ENCODE measurements around the gene NT5C3B.
"Not testable (repeated sequence)": the region's sequence is repeated elsewhere in the genome, so short reads cannot be mapped to it uniquely, and the experiment has no call there.

The NT5C3B gene

DNA sequence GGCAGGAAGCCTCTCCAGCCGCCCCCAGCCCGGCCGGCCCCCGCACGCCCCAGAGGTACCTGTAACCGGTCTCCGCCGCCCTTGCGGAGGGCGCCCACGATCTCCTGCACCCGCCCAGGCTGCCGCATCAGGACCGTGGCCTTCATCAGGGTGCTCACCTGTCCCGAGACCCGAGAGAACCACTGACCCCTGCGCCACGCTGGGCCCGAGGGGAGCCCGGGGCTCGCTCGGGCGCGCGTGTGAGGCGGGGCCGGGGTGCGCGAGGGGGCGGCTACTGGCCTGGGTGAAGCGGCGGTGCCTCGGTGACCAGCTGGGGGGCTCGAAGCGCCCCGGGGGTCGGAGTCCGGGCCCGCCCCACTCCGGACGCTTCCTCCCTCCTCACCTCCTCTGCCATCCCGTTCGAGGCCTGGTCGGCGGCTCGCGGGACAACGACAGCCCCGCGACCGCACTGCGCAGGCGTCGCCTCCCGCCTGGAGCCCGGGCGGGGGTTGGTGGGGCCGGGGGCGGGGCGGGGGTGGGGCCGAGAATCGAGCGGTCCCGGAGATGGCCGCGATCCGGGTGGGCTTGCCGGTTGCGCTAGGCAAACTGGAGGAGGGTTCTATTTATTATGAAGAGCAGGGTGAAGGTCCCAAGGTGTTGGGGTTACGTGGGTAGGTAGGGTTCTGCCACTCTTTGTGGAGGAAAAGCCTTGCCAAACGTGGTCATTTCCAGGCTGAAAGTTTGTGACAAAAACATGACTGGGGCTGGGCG, at the start of gene NT5C3B:
TSS of gene NT5C3B (minus strand) at position 433 of the 750 bp plus-strand sequence. CDS start at position 394, 39 bp downstream.
- DNase-seq (ENCODE audit: low read depth in 2 of 2): peak; percentile 20 to 33

DNA sequence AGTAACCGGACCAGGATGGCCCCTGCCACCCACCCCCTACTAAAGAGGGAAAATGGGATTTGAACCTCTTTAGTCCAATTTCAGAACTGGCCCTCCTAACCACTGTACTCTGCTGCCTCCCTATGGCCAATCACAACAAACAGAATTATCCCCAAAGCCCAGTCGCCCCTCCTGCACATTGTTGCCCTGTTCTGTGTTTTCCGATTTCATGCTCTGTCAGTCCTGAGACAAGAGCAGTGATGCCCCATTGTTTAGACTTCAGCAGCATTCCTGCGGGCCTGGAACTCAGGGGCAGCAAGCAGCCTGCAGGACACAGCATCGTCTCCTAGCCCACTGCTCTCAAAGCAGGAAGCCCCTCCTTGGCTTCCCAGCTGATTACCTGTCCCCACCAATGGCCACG, 49.7 kb upstream of the NT5C3B start:
- no peak for DNase-seq (ENCODE audit: low read depth in 2 of 2)

DNA sequence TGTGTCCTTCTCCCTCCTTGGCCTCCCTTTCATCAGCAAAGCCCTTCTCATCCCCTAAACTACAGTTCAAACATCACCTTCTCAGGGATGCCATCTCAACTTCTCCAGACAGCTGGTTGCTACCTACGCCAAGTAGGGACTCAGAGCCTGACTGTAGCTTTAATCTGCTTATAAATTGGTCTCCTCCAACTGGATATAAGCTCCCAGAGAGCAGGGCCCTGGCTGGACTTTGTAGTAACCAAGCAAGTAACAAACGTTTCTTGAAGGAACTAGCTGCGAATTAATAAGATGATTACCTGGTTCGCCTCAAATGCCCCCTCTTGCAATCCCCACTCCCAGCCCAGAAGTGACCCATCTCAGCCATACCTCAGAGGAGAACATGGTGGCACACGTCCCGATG, 46.7 kb upstream of the NT5C3B start:
- no peak for DNase-seq (ENCODE audit: low read depth in 2 of 2)

DNA sequence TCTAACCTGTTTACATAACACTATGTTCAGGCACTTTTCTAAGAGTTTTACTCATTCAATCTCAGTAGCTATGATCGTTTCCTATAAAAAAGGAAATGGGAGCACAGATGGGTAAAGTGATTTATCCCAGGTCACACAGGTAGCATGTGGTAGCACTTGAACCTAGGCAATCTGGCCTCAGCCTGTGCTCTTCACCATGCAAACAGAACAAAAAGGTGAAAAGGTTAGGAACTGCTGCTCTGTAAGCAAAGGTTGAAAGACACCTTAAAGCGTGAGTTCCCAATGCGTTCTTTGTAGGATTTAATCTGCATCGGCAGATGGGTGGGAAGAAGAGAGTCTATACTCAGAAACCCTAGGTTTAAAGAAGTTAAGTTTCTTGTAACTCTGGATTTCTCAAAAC, 44.1 kb upstream of the NT5C3B start:
- no peak for DNase-seq (ENCODE audit: low read depth in 2 of 2)

DNA sequence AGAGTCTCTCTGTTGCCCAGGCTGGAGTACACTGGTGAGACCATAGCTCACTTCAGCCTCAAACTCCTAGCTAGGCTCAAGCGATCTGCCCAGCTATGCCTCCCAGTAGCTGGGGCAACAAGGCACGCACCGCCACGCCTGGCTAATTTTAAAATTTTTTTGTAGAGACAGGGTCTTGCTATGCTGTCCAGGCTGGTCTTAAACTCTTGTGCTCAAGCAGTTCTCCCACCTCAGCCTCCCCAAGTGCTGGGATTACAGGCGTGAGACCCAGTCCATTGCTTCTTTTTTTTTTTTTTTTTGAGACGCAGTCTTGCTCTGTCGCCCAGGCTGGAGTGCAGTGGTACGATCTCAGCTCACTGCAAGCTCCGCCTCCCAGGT, 38.2 kb upstream of the NT5C3B start:
- DNase-seq (ENCODE audit: low read depth in 2 of 2): not testable (repeated sequence)

DNA sequence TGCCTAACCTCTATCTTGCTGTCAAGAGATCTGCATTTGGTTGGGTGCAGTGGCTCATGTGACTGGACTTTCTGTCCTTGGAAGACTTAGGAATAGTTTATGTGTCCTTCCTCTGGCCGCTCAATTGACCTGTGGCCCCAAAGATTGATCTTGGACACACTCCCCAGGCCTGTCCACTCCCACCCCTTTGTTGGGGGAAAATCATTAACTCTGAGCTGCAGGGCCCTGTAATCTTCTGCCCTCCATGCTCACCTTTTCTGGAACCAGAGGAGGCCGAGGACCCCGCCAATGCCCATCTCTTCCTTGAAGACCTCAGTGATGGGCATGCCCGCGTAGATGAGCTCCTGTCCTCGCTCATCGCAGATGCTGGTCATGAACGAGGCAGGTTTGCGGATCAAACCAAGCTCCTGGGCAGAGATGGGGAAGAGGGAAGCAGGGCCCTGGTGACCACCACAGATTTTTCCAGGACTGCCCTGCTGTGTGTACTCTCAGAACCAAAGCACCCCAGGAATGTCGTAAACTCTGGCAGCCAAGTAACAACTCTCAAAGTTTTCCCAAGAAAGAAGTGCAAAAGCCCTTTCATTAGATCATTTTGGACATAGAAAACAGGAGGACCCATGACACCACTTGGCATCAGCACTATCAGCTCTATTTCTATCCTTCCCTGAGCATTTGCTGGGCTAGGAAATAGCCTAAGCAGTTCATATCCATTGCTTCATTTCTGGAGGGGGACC, 37.7 kb upstream of the NT5C3B start:
- DNase-seq (ENCODE audit: low read depth in 2 of 2): no peak

DNA sequence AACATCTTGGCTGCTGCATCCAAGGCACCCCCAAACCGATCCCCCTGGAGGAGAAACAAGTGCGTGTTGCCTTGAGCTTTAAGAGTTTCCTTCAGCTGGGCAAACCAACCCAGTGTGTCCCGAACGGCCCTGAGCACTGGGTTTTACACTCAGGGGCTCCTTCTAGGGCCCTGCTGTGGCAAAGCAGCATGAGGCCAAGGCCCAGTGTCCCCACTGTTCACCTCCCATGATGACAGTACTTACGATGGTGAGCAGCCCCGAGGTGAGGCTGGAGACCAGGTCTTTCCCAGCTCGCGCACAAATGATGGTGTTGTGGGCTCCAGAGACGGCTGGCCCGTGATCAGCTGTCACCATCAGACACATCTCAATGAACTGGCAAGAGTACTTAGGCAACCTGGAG, 35.8 kb upstream of the NT5C3B start:
- DNase-seq (ENCODE audit: low read depth in 2 of 2): no peak

DNA sequence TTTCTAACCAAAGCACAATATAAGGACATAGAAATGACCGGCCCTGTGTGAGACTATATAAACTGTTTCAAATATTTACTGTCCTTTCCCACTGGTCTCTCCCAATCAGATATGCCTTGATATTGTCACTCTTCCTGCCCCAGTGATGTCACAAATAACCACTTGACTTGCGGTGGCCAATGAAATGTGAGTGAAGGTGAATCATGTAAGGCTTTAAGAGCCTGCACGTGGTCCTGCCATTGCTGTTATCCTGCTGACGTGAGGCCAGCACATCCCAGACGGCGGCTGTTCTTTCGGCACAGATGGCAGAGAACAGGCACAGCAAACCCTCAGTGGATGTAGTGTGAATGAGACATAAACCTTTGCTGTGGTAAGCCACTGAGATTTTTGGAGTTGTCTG, 34.6 kb upstream of the NT5C3B start:
- DNase-seq (ENCODE audit: low read depth in 2 of 2): no peak

DNA sequence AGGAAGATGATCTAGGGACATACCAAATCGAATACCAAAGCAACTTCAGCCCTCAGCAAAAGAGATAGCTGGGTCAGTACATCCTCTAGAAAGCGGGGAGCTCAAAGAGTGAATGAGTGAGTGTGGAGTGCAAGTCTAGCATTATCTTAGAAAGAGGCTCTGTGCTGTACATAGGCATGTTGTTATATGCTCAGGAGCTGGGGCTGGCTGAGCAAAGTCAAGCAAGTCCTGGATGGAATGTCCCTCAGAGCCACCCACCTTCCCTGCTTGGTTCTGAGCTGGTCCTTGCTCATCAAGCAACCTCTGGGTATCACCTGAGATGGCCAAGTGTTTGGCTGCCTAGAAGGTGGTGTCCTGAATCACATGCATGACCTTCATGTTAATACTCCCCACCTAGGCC, 34.1 kb upstream of the NT5C3B start:
- DNase-seq (ENCODE audit: low read depth in 2 of 2): no peak

DNA sequence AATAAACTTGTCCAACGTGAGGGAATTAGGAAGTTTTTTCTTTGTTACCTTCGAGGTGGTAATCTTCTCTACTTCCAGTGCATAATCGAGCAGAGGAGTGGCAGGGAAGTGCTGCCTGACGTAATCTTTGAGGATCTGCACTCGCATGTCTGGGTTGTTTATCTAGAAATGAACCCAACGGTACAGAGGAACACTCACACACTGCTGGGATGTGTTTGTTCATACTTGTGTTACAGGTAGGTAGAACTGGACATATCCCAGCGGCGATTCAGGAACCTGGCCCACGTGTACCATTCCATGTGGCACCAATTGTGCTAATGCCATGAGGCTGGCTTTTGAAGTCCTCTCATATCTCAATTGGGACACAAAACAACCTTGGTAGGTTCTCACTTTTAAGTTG, 33.4 kb upstream of the NT5C3B start:
- no peak for DNase-seq (ENCODE audit: low read depth in 2 of 2)

DNA sequence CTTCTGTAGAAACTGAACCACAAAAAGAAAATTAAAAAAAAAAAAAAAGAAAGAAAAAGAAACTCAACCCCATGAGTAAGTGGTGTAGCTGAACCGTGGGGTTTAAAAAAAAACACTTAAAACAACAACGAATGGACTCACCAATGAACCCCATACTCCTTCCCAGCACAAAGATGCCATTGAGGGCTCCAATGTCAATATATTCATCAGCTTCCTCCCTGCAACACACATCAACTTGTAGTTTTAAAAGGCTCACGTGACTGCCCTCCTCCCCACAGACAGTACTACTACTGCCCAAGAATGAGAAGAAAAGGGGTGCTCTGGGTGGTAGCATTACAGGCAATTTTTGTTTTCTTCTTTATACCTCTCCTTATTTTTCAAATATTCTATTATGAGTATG, 32.5 kb upstream of the NT5C3B start:
- no peak for DNase-seq (ENCODE audit: low read depth in 2 of 2)

DNA sequence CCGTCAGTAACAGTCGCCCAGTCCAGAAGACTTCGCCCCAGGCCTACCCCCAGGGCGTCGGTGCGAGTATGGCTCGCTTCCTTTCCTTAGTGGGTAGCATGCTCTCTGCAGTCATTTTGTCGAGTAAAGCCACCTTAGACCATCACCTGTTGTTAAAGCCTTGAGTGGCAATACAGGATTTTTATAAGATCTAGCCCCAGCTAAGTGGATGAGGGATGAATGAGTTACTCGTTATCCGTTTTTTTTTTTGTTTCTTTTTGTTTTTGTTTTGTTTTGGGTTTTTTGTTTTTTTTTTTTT, 29.5 kb upstream of the NT5C3B start:
- DNase-seq (ENCODE audit: low read depth in 2 of 2): no peak

DNA sequence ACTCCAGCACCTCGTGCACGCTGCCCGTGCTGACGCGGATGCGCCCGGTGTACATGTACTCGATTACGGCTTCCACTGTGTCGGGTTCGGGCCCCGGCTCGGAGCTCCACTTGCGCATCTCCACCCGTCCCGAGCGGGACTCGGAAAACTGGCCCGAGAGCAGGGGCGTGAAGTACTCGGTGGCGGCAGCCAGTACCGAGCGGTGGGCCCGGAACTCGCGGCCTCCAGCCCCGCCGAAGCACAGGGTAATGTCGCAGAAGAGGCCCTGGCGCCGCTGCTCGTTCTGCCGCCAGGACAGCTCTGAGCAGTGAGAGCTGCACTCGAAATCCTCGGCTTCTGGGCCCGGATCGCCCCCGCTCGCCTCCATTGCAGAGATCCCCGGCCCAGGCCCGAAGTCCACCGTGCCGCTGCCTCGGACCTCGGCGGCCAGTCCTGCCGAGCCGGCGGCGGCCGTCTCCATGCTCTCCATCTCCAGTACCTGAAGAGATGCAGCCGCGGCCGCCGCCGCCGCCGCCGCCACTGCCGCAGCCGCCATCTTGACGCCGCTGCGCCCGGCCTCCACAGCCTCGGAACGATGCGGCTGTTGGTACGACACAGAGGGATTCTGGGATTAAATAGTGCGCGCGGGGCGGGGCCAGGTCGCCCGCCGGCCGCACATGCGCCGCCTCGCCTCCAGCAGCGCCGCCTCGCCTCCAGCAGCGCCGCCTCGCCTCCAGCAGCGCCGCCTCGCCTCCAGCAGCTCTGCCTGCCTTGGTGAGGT, 29.0 kb upstream of the NT5C3B start, which contains the start of gene KLHL11:
TSS of gene KLHL11 (minus strand) at position 588 of the 760 bp plus-strand sequence. CDS start at position 535, 53 bp downstream.
- DNase-seq (ENCODE audit: low read depth in 2 of 2): peak; percentile 70 to 74

DNA sequence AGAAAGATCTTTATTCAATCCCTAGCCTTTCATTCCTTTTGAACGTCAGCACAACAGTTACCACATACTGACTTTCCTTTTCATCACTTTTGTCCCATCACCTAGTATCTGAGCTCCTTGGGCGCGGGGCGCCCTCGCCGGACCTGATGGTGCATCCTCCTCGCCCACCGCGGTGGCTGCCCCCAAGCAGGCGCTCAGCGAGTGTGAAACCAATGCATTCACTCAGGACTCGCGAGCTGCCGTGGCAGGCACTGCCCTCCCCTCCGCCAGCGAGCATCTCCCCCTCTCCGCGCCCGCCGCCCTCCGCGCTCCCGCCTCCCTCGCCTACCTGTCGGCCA, 28.4 kb upstream of the NT5C3B start:
- peak in 1 of 2 donors; percentile 30 for DNase-seq (ENCODE audit: low read depth in 2 of 2)

DNA sequence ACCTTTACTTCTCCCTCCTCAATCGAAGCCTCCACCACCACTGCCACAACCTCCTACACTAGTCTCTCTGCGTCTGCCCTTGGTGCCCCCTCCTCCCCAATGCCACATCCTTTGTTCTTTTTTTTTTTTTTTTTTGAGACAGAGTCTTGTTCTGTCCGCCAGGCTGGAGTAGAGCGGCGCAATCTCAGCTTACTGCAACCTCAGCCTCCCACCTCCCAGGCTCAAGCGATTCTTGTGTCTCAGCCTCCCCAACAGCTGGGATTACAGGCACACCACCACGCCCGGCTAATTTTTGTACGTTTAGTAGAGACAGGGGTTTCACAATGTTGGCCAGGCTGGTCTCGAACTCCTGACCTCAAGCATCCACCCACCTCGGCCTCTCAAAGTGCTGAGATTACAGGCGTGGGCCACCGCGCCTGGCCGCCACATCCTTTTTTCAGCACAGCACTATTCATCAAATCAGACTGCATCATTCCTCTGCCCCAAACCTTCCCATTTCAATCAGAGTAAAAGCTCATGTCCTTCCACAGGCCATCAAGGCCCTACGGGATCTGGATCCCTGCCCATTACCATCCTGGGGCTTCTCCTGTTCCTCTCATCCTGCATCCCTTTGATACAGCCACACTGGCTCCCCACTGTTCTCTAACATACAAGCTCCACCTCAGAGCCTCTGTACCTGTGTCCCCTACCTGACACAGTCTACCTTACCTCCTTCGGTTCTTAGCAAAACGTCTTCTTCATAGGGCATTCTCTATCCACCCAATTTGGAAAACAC, 27.2 kb upstream of the NT5C3B start:
- no peak for DNase-seq (ENCODE audit: low read depth in 2 of 2)

DNA sequence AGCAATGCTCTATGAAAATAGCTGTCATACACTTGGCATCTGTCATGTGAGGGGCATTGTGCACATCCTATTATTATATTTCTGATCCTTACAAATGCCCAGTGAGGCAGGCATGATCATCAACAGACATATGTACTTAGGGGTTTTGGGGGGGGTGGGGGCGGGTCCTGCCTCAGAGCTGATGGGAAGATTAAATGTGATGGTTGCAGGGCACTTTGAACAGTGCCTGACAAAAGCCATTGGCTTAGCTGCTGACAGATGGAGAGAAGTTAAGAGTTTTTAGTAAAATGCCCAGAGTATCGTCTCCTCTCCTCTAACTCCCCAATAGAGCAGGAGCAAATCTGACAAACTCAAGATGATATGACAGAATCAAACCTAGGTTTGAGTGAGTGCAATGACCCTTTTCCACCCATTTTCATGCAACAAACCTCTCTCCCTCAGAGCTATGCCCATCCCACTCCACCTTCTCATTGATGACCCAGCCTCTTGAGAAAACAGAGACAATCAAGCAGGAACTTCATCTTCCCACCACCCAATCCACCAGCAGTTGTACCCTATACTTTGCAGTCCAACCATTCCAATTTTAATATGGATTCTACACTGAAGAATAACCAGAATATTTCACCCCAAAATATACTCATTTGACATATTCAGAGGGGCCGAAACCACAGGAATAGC, 24.4 kb upstream of the NT5C3B start:
- no peak for DNase-seq (ENCODE audit: low read depth in 2 of 2)

DNA sequence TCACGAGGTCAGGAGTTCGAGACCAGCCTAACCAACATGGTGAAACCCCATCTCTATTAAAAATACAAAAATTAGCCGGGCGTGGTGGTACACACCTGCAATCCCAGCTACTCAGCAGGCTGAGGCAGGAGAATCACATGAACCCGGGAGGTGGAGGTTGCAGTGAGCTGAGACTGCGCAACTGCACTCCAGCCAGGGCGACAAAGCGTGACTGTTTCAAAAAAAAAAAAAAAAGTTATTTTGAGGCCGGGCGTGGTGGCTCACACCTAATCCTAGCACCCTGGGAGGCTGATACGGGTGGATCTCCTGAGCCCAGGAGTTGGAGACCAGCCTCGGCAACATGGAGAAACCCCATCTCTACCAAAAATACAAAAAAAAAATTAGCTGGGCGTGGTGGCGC, 15.3 kb upstream of the NT5C3B start:
- not testable (repeated sequence) for DNase-seq (ENCODE audit: low read depth in 2 of 2)

DNA sequence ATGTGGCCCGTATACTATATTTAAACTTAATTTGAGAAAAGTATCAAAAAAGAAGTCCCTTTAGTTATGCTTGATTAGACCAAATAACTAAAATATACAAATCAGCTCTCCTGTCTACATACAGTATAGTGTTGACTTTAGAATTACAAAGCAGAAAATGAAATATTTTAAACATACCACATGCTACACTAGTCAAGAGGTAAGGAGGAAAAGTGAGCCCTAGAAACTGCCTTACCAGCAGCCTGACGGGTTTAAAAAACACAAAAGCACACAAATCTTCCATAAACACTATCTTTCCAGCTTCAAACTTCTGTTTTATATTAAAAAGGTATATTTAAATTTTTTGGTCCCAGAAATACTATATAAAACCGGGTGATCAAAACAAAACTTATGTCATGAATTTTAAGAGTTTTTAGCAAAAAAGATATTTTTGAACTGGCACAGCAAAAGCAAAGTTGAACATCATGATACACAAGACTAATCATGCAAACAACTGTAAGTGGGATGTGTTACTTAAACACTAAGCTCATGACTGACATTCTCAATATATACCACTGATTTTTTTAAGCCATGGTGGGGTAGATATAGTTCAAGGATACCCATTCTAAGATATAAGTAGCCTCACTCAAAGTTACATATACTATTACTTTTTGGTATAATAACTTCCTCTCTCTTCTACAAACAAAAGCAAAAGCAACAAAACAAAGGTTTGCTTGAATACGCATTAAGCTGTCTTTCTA, 13.4 kb upstream of the NT5C3B start:
- no peak for DNase-seq (ENCODE audit: low read depth in 2 of 2)

DNA sequence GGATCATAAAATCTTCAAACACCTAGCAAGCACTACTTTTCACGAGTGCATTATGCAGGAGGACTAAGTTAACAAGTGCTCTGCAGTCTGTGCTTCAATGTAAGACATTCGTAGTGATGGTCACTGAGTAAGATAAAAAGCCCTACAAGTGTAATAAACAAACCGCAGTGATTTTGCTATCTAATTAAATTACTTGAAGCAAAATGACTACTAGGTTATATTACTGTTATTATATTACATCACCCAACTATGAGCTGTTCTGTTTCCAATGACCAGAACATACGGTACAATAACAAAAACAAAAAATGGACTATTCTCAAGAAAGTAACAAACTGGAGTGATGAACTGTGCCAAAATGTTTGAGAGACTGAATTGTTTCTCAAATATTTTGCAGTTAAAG, 12.8 kb upstream of the NT5C3B start:
- DNase-seq (ENCODE audit: low read depth in 2 of 2): no peak

DNA sequence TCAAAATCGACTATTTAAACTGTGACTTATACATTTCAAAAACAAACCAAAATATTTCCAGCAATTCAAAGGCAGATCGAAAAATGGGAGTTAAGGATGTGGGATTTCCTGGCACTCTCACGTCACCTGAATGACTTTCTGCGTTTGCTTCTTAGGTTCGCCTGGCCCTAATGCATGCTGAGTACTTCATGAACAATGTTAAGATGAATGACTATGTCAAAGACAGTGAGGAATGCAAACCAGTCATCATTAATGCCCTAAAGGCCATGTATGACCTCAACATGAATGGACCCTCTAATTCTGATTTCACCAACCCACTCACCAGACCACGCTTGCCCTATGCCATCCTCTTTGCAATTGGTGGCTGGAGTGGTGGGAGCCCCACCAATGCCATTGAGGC, 8.9 kb upstream of the NT5C3B start:
- no peak for DNase-seq (ENCODE audit: low read depth in 2 of 2)

DNA sequence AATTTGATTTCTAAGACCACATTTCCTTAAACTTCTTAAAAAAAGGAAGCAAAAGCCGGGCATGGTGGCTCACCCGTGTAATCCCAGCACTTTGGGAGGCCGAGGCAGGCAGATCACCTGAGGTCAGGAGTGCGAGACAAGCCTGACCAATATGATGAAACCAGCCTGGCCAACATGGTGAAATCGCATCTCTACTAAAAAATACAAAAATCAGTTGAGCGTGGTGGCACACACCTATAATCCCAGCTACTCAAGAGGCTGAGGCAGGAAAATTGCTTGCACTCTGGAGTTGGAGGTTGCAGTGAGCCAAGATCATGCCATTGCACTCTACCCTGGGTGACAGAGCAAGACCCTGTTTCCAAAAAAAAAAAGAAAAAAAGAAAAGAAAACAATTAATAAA, 4.7 kb upstream of the NT5C3B start:
- not testable (repeated sequence) for DNase-seq (ENCODE audit: low read depth in 2 of 2)
